Nephron (organoid): Measurements from ENCODE around the gene SAMD11.
"Not testable (repeated sequence)": the region's sequence is repeated elsewhere in the genome, so short reads cannot be mapped to it uniquely, and the experiment has no call there.

ENCODE experiments used
- H3K27ac Mint-ChIP-seq, 3 experiments: 2 replicates each; pipeline ENCODE4 v1.8.0; 2020; ENCODE audit warnings: mixed read lengths in 3 of 3, mild to moderate bottlenecking in 2 of 3, moderate library complexity in 1 of 3
- H3K27me3 Mint-ChIP-seq: 2 replicates; pipeline ENCODE4 v1.8.0; 2021; ENCODE audit warnings: low read depth, mild to moderate bottlenecking, moderate library complexity, mixed read lengths
- H3K36me3 Mint-ChIP-seq: 2 replicates; pipeline ENCODE4 v1.8.0; 2020; ENCODE audit warnings: low read depth, mixed read lengths
- H3K4me1 Mint-ChIP-seq: 2 replicates; pipeline ENCODE4 v1.8.0; 2020; ENCODE audit warnings: mixed read lengths
- H3K4me3 Mint-ChIP-seq, 3 experiments: 2 replicates each; pipeline ENCODE4 v1.8.0; 2020; ENCODE audit warnings: mild to moderate bottlenecking in 3 of 3, mixed read lengths in 3 of 3, moderate library complexity in 2 of 3
- H3K9me3 Mint-ChIP-seq: 2 replicates; pipeline ENCODE4 v1.8.0; 2020; ENCODE audit warnings: mixed read lengths
- TF ChIP-seq, protein P1 (sequence below), 3 experiments: fragments of 200-600 bp; sonication (generic); IDR thresholded peaks; one replicate each; pipeline ENCODE4 v1.5.0; 2021; ENCODE audit warnings: antibody characterized with exemption in 3 of 3; ENCODE audit not compliant: unreplicated experiment in 3 of 3

The SAMD11 gene

GRCh38 chr1:923131-923990 is at the start of gene SAMD11:
TSS of gene SAMD11 (plus strand) at chr1:923923. CDS start at chr1:924432, 509 bp downstream.
- Mint-ChIP-seq H3K9me3 (no peaks in the 10 kb centered on the region), H3K36me3 (peaks cover 18% of the 10 kb centered on the region), H3K27me3 (peaks cover 29% of the 10 kb centered on the region), H3K27ac (peak within 1 kb of the TSS; percentile 54 to 81 (median 77)), H3K4me1 (peaks cover 33% of the 10 kb centered on the region), H3K4me3 (peak within 1 kb of the TSS; percentile 84 to 91 (median 90))
- TF ChIP-seq, protein P1, sequence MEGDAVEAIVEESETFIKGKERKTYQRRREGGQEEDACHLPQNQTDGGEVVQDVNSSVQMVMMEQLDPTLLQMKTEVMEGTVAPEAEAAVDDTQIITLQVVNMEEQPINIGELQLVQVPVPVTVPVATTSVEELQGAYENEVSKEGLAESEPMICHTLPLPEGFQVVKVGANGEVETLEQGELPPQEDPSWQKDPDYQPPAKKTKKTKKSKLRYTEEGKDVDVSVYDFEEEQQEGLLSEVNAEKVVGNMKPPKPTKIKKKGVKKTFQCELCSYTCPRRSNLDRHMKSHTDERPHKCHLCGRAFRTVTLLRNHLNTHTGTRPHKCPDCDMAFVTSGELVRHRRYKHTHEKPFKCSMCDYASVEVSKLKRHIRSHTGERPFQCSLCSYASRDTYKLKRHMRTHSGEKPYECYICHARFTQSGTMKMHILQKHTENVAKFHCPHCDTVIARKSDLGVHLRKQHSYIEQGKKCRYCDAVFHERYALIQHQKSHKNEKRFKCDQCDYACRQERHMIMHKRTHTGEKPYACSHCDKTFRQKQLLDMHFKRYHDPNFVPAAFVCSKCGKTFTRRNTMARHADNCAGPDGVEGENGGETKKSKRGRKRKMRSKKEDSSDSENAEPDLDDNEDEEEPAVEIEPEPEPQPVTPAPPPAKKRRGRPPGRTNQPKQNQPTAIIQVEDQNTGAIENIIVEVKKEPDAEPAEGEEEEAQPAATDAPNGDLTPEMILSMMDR (IDR thresholded peaks at IDR 0.05; ENCODE audit: unreplicated experiment in 3 of 3), result no peak

GRCh38 chr1:876428-877208 is 47.1 kb upstream of the SAMD11 start:
- H3K36me3 Mint-ChIP-seq, H3K9me3 Mint-ChIP-seq, H3K4me1 Mint-ChIP-seq, H3K4me3 Mint-ChIP-seq: not testable (repeated sequence)
- Mint-ChIP-seq H3K27me3 (peaks cover 54% of the 10 kb centered on the region), H3K27ac (peak overlapping the region in 2 of 3 experiments; percentile 17 to 59)

DNA sequence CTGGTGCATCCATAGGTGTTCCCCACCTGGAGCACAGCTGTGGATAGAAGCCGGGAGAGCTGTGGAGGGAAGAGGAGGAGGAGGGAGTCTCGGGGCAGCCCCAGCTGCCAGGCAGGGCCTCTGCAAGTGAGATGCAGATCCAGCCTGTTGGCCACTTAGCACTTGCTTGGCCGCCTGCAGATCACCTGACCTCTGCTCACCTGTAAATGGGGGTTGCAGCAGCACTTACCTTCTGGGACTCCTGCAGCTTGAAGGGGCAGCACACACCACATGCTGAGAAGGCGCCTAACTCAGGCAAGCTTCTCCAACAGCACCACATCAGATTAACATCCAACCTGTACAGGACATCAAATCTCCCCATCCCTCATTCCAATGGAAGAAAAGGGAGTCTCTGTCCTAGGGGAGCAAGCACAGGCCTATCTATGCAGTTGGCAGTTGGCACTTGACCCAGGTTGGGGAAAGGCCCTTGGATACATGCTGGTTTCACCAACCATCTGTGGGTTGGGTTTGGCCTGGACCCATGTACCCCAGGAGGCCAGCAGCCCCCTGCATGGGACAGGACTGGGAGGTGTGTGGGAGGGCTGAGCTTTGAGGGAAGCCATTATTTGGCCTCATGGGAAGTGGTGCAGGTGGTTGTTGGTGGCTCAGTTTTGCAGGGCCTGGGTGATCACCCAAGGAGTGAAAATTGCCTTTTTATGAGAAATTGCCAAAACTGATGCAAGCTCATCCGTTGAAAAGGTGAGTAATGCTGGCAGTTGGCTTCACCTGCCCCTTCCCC is 46.3 kb upstream of the SAMD11 start:
- peaks cover 56% of the 10 kb centered on the region for H3K27me3 Mint-ChIP-seq
- not testable (repeated sequence) for H3K9me3 Mint-ChIP-seq

DNA sequence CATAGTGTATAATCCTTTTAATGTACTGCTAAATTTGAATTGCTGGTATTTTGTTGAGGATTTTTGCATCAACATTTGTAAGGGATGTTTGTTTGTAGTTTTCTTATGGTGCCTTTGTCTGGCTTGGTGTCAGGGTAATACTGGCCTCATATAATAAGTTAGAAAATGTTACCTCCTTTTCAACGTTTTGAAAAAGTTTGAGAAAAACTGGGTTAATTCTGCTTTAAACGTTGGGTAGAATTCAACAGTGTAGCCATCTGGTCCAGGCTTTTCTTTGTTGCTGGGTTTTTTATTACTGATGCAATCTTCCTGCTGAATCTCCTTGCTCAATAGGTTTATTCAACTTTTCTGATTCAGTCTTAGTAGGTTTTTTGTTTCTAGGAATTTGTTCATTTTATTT is 43.2 kb upstream of the SAMD11 start:
- not testable (repeated sequence) for H3K36me3 Mint-ChIP-seq

More for the DNA sequence above, 46.3 kb upstream of the SAMD11 start:
- H3K36me3 Mint-ChIP-seq, H3K4me3 Mint-ChIP-seq, H3K4me1 Mint-ChIP-seq: not testable (repeated sequence)
- H3K27ac Mint-ChIP-seq, result peak overlapping the region in 2 of 3 experiments; percentile 17 to 59

DNA sequence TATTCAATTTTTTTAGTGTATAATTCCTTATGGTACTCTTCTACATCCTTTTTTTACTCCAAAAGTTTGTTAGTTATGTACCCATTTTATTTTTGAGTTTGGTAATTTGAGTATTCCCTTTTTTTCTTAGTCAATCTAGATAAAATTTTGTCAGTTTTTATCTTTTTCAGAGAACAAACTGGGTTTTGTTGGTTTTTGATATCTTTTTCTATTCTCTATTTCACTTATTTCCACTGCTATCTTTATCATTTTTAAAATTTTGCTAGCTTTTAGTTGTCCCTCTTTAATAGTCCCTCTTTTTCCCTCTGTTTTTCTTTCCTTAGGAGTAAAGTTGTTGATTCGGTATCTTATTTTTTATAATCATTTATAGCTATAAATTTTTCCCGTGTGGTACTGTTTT is 42.8 kb upstream of the SAMD11 start:
- peaks cover 69% of the 10 kb centered on the region for H3K27me3 Mint-ChIP-seq
- H3K4me1 Mint-ChIP-seq, H3K9me3 Mint-ChIP-seq, H3K36me3 Mint-ChIP-seq, H3K27ac Mint-ChIP-seq, H3K4me3 Mint-ChIP-seq: not testable (repeated sequence)

More for the DNA sequence above, 43.2 kb upstream of the SAMD11 start:
- not testable (repeated sequence) for H3K4me1 Mint-ChIP-seq, H3K9me3 Mint-ChIP-seq, H3K27ac Mint-ChIP-seq, H3K4me3 Mint-ChIP-seq
- H3K27me3 Mint-ChIP-seq, result peaks cover 65% of the 10 kb centered on the region

DNA sequence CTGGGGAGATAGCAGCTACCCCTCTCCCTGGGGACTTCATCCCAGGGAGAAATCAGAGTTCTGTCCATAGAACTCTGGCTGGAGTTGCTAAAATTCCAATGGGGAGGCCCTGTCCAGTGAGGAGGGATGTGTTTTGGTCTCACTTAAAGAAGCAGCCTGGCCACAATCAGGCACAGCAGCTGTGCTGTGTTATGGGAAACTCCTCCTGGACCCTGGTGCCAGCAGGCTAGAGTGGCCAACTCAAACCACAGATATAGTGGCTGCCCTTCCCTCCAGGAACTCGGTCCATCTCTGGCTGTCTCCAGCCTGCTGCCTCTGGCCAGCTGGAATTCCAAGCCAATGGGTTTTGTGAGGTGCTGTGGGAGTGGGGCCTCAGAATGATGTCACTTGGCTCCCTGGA is 37.4 kb upstream of the SAMD11 start:
- Mint-ChIP-seq H3K27me3 (peaks cover 88% of the 10 kb centered on the region), H3K9me3 (peaks cover 3% of the 10 kb centered on the region), H3K36me3 (no peaks in the 10 kb centered on the region), H3K27ac (no peak overlapping the region), H3K4me1 (no peaks in the 10 kb centered on the region), H3K4me3 (no peak overlapping the region)
- TF ChIP-seq, protein P1 (IDR thresholded peaks at IDR 0.05; ENCODE audit: unreplicated experiment in 3 of 3), result no peak

DNA sequence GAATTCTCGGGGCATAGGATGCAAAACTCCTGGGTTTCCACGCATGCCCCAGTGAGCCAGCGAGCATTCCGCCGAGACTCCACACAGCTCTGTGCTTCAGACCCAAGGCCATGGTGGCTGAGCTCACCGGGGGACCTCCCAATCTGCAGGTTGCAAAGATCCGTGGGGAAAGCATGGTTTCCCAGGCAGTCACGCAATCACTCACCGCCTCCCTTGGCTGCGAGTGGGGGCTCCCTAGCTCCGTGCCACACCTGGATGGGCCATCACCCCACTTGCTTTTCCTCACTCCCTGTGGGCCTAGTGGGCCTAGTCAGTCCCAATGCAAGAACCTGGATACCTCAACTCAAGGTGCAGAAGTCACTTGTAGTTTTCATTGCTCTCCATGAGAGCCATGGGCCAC is 37.0 kb upstream of the SAMD11 start:
- Mint-ChIP-seq H3K4me3 (no peak overlapping the region), H3K4me1 (no peaks in the 10 kb centered on the region), H3K27me3 (peaks cover 87% of the 10 kb centered on the region), H3K36me3 (no peaks in the 10 kb centered on the region), H3K9me3 (peaks cover 3% of the 10 kb centered on the region), H3K27ac (no peak overlapping the region)
- TF ChIP-seq, protein P1 (IDR thresholded peaks at IDR 0.05; ENCODE audit: unreplicated experiment in 3 of 3), result no peak
